DOHH2 (cell line): ENCODE data around the gene MLLT3.

Experiments
- H3F3A ChIP-seq: fragments of 200-600 bp; sonication (generic), shearing (Covaris generic); 2 replicates; pipeline ENCODE4 v1.6.0; 2016; ENCODE audit warnings: antibody characterized with exemption, mild to moderate bottlenecking; ENCODE audit not compliant: control insufficient read depth, insufficient read depth
- H3K27ac ChIP-seq: fragments of 200-600 bp; sonication (generic); 2 replicates; pipeline ENCODE4 v1.5.1; 2014; ENCODE audit warnings: low read depth, mild to moderate bottlenecking, low read length, moderate library complexity
- H3K27me3 ChIP-seq: fragments of 200-600 bp; sonication (generic); 2 replicates; pipeline ENCODE4 v1.6.1; 2014; ENCODE audit warnings: mild to moderate bottlenecking, low read length, mixed read lengths; ENCODE audit not compliant: control insufficient read depth
- H3K36me3 ChIP-seq: fragments of 200-600 bp; sonication (generic); 2 replicates; pipeline ENCODE4 v1.6.1; 2014; ENCODE audit warnings: mild to moderate bottlenecking, low read length, moderate library complexity, mixed read lengths; ENCODE audit not compliant: control insufficient read depth
- H3K4me1 ChIP-seq: fragments of 200-600 bp; sonication (generic); 2 replicates; pipeline ENCODE4 v1.6.1; 2014; ENCODE audit warnings: mild to moderate bottlenecking, low read length, mixed read lengths; ENCODE audit not compliant: control insufficient read depth
- H3K4me2 ChIP-seq: fragments of 200-600 bp; sonication (generic); 2 replicates; pipeline ENCODE4 v1.6.0; 2014; ENCODE audit warnings: mild to moderate bottlenecking, low read length, moderate library complexity
- H3K4me3 ChIP-seq: fragments of 200-600 bp; sonication (generic); 2 replicates; pipeline ENCODE4 v1.5.1; 2014; ENCODE audit warnings: mild to moderate bottlenecking, low read length, mixed read lengths
- H3K79me2 ChIP-seq: fragments of 200-600 bp; sonication (generic); 2 replicates; pipeline ENCODE4 v1.6.1; 2014; ENCODE audit warnings: mild to moderate bottlenecking, low read length, mixed read lengths; ENCODE audit not compliant: control insufficient read depth
- H3K9me2 ChIP-seq: fragments of 200-600 bp; sonication (generic); replicated peaks from 2 replicates; pipeline ENCODE4 v1.6.1; 2014; ENCODE audit warnings: mild to moderate bottlenecking, low read length, mixed read lengths; ENCODE audit not compliant: control insufficient read depth
- H3K9me3 ChIP-seq: fragments of 200-600 bp; sonication (generic); 2 replicates; pipeline ENCODE4 v1.6.1; 2014; ENCODE audit warnings: antibody characterized with exemption, low read length, mixed read lengths; ENCODE audit not compliant: control insufficient read depth, insufficient read depth
- H4K20me1 ChIP-seq: fragments of 200-600 bp; sonication (generic); 2 replicates; pipeline ENCODE4 v1.6.0; 2014; ENCODE audit warnings: low read depth, mild to moderate bottlenecking, antibody characterized with exemption, low read length, moderate library complexity; ENCODE audit not compliant: control insufficient read depth, insufficient read depth
- EZH2phosphoT487 ChIP-seq: fragments of 200-600 bp; sonication (generic); IDR thresholded peaks from 2 replicates; pipeline ENCODE4 v1.6.1; 2017; ENCODE audit warnings: borderline replicate concordance, mild to moderate bottlenecking, antibody characterized with exemption, low read length, moderate library complexity, mixed read lengths
- TF ChIP-seq, protein P1 (sequence below): fragments of 200-600 bp; sonication (generic); IDR thresholded peaks from one replicate; pipeline ENCODE4 v1.5.1; 2014; ENCODE audit warnings: antibody characterized with exemption, mild to moderate bottlenecking, low read depth, low read length; ENCODE audit not compliant: poor library complexity, severe bottlenecking

The MLLT3 gene

DNA sequence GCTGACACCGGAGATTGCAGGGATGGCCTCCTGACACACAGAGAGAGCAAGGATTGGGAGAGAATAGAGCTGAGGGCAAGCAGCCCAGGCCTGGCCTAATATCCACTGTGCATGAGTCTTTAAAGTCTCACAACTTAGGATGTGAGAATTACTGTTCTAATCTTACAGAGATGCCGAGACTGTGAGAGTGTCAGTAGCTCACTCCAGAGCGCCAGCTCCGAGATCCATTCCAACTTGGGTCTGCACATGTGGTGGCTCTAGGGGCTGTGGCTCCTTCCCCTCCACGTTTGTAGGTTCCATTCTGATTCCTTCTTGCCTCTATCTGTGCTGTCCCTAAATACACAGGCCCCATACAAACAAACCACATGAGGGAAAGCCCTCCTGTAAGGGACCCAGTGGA, 304.6 kb downstream of the MLLT3 start:
- Histone ChIP-seq H3K4me2 (no peak overlapping the region), H3K4me1 (no peaks in the 10 kb centered on the region), H3K4me3 (no peak overlapping the region), H3K27ac (no peak overlapping the region), H3K36me3 (no peaks in the 10 kb centered on the region), H3K9me3 (no peaks in the 10 kb centered on the region), H3K9me2 (no peaks in the 10 kb centered on the region), H3K27me3 (no peaks in the 10 kb centered on the region), H3F3A (no peaks in the 10 kb centered on the region), H4K20me1 (no peaks in the 10 kb centered on the region), H3K79me2 (no peaks in the 10 kb centered on the region)
- TF ChIP-seq, protein P1, sequence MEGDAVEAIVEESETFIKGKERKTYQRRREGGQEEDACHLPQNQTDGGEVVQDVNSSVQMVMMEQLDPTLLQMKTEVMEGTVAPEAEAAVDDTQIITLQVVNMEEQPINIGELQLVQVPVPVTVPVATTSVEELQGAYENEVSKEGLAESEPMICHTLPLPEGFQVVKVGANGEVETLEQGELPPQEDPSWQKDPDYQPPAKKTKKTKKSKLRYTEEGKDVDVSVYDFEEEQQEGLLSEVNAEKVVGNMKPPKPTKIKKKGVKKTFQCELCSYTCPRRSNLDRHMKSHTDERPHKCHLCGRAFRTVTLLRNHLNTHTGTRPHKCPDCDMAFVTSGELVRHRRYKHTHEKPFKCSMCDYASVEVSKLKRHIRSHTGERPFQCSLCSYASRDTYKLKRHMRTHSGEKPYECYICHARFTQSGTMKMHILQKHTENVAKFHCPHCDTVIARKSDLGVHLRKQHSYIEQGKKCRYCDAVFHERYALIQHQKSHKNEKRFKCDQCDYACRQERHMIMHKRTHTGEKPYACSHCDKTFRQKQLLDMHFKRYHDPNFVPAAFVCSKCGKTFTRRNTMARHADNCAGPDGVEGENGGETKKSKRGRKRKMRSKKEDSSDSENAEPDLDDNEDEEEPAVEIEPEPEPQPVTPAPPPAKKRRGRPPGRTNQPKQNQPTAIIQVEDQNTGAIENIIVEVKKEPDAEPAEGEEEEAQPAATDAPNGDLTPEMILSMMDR = no peak
- TF ChIP-seq EZH2phosphoT487 = no peak

DNA sequence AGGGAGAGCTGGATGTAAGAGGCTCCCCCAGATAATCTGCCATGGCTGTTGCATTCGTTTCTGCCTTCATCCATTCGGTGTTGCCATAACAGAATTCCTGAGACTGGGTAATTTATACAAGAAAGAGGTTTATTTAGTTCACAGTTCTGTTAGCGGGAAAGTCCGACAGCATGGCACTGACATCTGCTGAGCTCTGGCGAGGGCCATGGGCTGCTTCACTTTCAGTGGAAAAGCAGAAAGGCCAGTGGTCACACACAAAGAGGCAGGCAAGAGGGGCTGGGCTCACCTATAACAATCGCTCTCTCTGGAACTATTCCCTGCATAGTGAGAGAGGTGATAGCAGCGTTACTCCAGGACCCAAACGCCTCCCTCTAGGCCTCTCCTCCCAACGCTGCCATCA, 305.9 kb downstream of the MLLT3 start:
- H3K4me3 ChIP-seq = no peak overlapping the region
- H3K4me2 ChIP-seq = no peak overlapping the region

DNA sequence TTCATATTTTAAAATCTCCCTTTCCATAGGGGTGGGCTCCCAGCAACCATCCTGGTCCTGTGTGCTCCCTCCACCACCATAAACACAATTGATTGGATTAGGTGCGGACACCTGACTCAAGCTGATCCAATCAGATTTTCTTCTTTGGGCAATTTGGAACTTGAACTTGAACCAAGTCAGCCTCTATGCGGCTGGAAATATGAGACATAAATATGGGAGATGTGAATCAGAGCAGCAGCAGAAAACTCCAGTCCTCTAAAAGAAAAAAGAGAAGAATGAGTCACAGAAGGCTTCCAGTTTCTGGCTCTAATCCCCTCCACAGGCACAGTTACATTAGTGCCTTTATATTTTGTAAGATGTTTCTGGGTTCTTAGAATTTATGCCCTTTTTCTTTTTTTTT, 306.6 kb downstream of the MLLT3 start:
- TF ChIP-seq, protein P1 = no peak
- TF ChIP-seq EZH2phosphoT487 = no peak

More for the DNA sequence above, 305.9 kb downstream of the MLLT3 start:
- Histone ChIP-seq H3K79me2 (no peaks in the 10 kb centered on the region), H3K4me1 (no peaks in the 10 kb centered on the region), H4K20me1 (no peaks in the 10 kb centered on the region), H3F3A (no peaks in the 10 kb centered on the region), H3K27me3 (no peaks in the 10 kb centered on the region), H3K9me3 (no peaks in the 10 kb centered on the region), H3K36me3 (no peaks in the 10 kb centered on the region), H3K9me2 (no peaks in the 10 kb centered on the region), H3K27ac (no peak overlapping the region)
- TF ChIP-seq EZH2phosphoT487 = no peak
- TF ChIP-seq, protein P1 = no peak

DNA sequence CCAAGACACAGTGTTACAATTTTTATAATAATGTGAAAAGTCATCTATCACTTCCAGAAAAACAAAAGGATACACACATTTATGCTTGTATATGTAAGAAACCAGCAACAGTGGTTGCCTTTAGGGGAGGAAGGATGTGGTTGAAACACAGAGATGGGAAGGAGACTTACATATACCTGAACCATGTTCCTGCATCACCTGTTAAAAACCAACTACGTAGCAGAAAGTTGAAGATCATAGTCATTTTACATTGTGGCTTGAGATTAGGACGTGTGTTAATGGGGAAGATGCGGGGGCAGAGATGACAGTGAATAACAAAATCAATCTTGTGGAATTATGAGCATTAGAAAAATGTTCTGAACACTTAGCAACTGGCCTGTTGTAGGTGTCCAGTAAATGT, 307.3 kb downstream of the MLLT3 start:
- H3K9me2 ChIP-seq = no peaks in the 10 kb centered on the region
- no peaks in the 10 kb centered on the region for H3F3A ChIP-seq
- no peaks in the 10 kb centered on the region for H4K20me1 ChIP-seq
- no peaks in the 10 kb centered on the region for H3K9me3 ChIP-seq
- H3K36me3 ChIP-seq = no peaks in the 10 kb centered on the region
- H3K4me2 ChIP-seq = no peak overlapping the region
- H3K4me1 ChIP-seq = no peaks in the 10 kb centered on the region
- H3K4me3 ChIP-seq = no peak overlapping the region
- TF ChIP-seq, protein P1 = no peak
- no peak for TF ChIP-seq EZH2phosphoT487
- no peak overlapping the region for H3K27ac ChIP-seq
- no peaks in the 10 kb centered on the region for H3K27me3 ChIP-seq
- no peaks in the 10 kb centered on the region for H3K79me2 ChIP-seq

More for the DNA sequence above, 306.6 kb downstream of the MLLT3 start:
- H3K4me1 ChIP-seq = no peaks in the 10 kb centered on the region
- no peaks in the 10 kb centered on the region for H4K20me1 ChIP-seq
- H3K9me2 ChIP-seq = no peaks in the 10 kb centered on the region
- H3K27me3 ChIP-seq = no peaks in the 10 kb centered on the region
- H3K79me2 ChIP-seq = no peaks in the 10 kb centered on the region
- no peaks in the 10 kb centered on the region for H3F3A ChIP-seq
- no peak overlapping the region for H3K27ac ChIP-seq
- H3K9me3 ChIP-seq = no peaks in the 10 kb centered on the region
- no peaks in the 10 kb centered on the region for H3K36me3 ChIP-seq
- H3K4me2 ChIP-seq = no peak overlapping the region
- H3K4me3 ChIP-seq = no peak overlapping the region
